Omental fat pad (tissue), 4 donors: ENCODE data around the gene RGS19. TPM values are rescaled to one million over a fixed set of nuclear protein-coding genes. Genes with fewer than 3 reads are reported as not detected.
"Not testable (repeated sequence)": the region's sequence is repeated elsewhere in the genome, so short reads cannot be mapped to it uniquely, and the experiment has no call there.

Experiments
- ATAC-seq: fragments of 150-250 bp; one replicate; pipeline ENCODE4 v1.9.1; 2016; ENCODE audit warnings: mild to moderate bottlenecking, moderate library complexity; ENCODE audit not compliant: low FRiP score
- DNase-seq: peaks from one replicate; pipeline ENCODE4 v3.0.0-alpha.2; 2019; ENCODE audit warnings: low spot score
- CTCF ChIP-seq, 3 donors: fragments of 450-650 bp; IDR thresholded peaks; one replicate each; pipeline ENCODE4 v1.5.1; 2016 to 2017; ENCODE audit warnings: antibody characterized with exemption in 3 of 3, mild to moderate bottlenecking in 3 of 3, moderate library complexity in 2 of 3
- total RNA-seq, 4 donors: library from RNA; depleted of rRNA; stranded (reverse); fragments of >200 nt; gene quantifications; one replicate each; pipeline ENCODE4 v1.1.0, GENCODE V29; 2016

Gene RGS19
- total RNA-seq, 4 donors from 2014 or later = 14.0 to 45.1 (median 29.3) TPM

- ATAC-seq = no peak
Observed at GRCh38 chr20:64090165-64090564, 10.8 kb upstream of the RGS19 start.

GRCh38 chr20:64088586-64088985 is 9.3 kb upstream of the RGS19 start:
- not testable (repeated sequence) for ATAC-seq, DNase-seq

More at GRCh38 chr20:64090165-64090564, 10.8 kb upstream of the RGS19 start:
- DNase-seq = no peak
- no peak for TF ChIP-seq CTCF (IDR thresholded peaks at IDR 0.05)

GRCh38 chr20:64087226-64087825 is 8.0 kb upstream of the RGS19 start:
- not testable (repeated sequence) for ATAC-seq, DNase-seq

GRCh38 chr20:64086801-64087200 is 7.5 kb upstream of the RGS19 start:
- no peak for TF ChIP-seq CTCF (IDR thresholded peaks at IDR 0.05)
- ATAC-seq (no peak), DNase-seq (no peak)

- no peak for DNase-seq
- no peak for TF ChIP-seq CTCF (IDR thresholded peaks at IDR 0.05)
- no peak for ATAC-seq
Observed at GRCh38 chr20:64084685-64085152, 5.4 kb upstream of the RGS19 start.

- TF ChIP-seq CTCF (IDR thresholded peaks at IDR 0.05) = no peak
- DNase-seq (no peak), ATAC-seq (no peak)
Observed at GRCh38 chr20:64083804-64084684, 4.7 kb upstream of the RGS19 start, which contains the start of gene LKAAEAR1. LKAAEAR1 (minus strand) TSS chr20:64084398; CDS start chr20:64084219, 179 bp downstream.

GRCh38 chr20:64083378-64083803 is 4.1 kb upstream of the RGS19 start:
- TF ChIP-seq CTCF (IDR thresholded peaks at IDR 0.05) = no peak
- DNase-seq (peak; percentile 48), ATAC-seq (peak; percentile 52)
